Measurements from ENCODE around the gene NCDN. TPM values are rescaled to one million over a fixed set of nuclear protein-coding genes. Genes with fewer than 3 reads are reported as not detected.

NCDN gene
- total and polyA plus RNA-seq, 2 of the 8 experiments (the other 6 are each of a cell fraction or from before 2014, with no cell fraction given) = 26.2 to 35.4 TPM

DNA sequence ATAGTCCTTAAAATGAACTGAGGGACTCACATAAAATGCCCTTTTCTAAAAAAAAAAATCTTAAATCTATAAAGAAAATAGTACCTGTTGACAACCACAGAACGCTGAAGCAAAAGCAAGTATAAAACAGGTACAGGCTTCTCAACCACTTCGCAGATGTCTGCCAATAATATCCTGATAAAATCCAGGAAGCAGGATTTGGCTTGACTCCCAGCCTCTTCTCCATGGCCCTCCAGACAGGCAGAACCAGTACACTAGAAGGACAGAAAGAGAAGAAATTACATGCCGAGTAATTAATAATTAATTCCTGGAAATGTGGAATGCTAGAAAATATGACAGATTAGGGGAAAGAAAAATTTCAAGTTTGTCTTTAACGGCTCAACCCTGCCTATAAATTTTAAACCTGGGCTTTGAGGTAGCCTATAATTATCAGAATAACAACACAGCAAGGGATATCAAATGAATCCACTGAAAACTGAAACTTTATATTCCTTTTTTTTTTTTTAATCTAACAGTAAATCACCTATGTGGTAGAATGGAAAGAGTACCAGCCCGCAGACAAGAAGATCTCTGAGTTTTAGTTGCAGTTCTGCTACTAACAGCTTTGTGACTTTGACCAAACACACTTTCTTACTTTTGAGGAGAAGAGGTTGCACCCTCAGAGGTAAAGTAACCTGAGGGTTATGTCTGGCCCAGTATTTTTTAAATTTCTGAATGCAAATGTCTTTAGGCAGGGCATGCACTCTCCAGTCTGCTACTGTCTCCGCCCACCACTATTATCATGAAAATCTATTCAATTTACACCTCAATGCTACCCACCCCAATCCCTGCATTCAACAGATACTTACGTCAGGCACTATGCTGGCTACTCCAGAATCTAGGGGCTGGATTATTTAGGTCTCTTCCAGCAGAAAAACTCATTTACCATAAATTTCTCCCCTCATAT, 3.1 kb upstream of the NCDN start (continued):
- TF ChIP-seq JUND (IDR thresholded peaks at IDR 0.05; ENCODE audit: low read length) (peak; percentile 60; the same call in 1 of the 2 replicates), EP300 (IDR thresholded peaks at IDR 0.05; ENCODE audit: borderline replicate concordance in 1 of 2, low read depth in 2 of 2, low read length in 2 of 2) (no peak), TEAD4 (IDR thresholded peaks at IDR 0.05; ENCODE audit: low read depth, low read length) (peak; percentile 31; the same call in 1 of the 2 replicates), USF2 (IDR thresholded peaks at IDR 0.05; ENCODE audit: low read length) (no peak), SIRT6 (IDR thresholded peaks at IDR 0.05; ENCODE audit: low read length) (no peak), RNF2 (IDR thresholded peaks at IDR 0.05; ENCODE audit: borderline replicate concordance, low read depth, low read length, missing control alignments, poor library complexity, severe bottlenecking) (no peak), SRF (IDR thresholded peaks at IDR 0.05; ENCODE audit: low read depth, low read length) (no peak), POLR2A (IDR thresholded peaks at IDR 0.05; ENCODE audit: control extremely low read depth in 1 of 2, low read depth in 2 of 2, low read length in 2 of 2) (peak; percentile 40 to 72), RXRA (IDR thresholded peaks at IDR 0.05; ENCODE audit: insufficient read depth, low read depth, low read length) (no peak), POLR2AphosphoS5 (IDR thresholded peaks at IDR 0.05; ENCODE audit: low read depth, low read length) (no peak), CEBPB (IDR thresholded peaks at IDR 0.05; ENCODE audit: low read depth, low read length) (no peak), BCL11A (IDR thresholded peaks at IDR 0.05; ENCODE audit: low read depth in 2 of 2, low read length in 2 of 2) (no peak), HDAC2 (IDR thresholded peaks at IDR 0.05; ENCODE audit: borderline replicate concordance in 1 of 2, low read depth in 2 of 2, low read length in 2 of 2) (no peak), KDM5A (IDR thresholded peaks at IDR 0.05; ENCODE audit: low read length) (no peak), NANOG (IDR thresholded peaks at IDR 0.05; ENCODE audit: insufficient read depth, low read depth, low read length, poor library complexity, severe bottlenecking) (no peak), POU5F1 (IDR thresholded peaks at IDR 0.05; ENCODE audit: low read depth, low read length) (peak; percentile 48; the same call in 1 of the 2 replicates), EZH2 (IDR thresholded peaks at IDR 0.05; ENCODE audit: low read depth, low read length, severe bottlenecking) (no peak), TAF7 (optimal IDR thresholded peaks at IDR 0.05; ENCODE audit: borderline replicate concordance, low read depth, low read length) (no peak), HDAC6 (IDR thresholded peaks at IDR 0.05; ENCODE audit: low read depth, low read length) (no peak), CHD2 (IDR thresholded peaks at IDR 0.05; ENCODE audit: low read length) (no peak)
- TF ChIP-seq, protein P1, sequence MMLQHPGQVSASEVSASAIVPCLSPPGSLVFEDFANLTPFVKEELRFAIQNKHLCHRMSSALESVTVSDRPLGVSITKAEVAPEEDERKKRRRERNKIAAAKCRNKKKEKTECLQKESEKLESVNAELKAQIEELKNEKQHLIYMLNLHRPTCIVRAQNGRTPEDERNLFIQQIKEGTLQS (IDR thresholded peaks at IDR 0.05; ENCODE audit: insufficient read depth, low read depth, low read length) = no peak

Measured in H1 (cell line).